ENCODE data around the gene DOCK7. TPM values are rescaled to one million over a fixed set of nuclear protein-coding genes. Genes with fewer than 3 reads are reported as not detected.

The DOCK7 gene
- total and polyA plus RNA-seq, 2 of the 13 experiments (the other 11 are each of a cell fraction or from before 2014, with no cell fraction given) = 45.7 to 67.2 TPM

- no peak for TF ChIP-seq ZNF704 (CRISPR knock-in tag; IDR thresholded peaks at IDR 0.05; ENCODE audit: borderline replicate concordance)
- TF ChIP-seq MTERF4 (CRISPR knock-in tag; IDR thresholded peaks at IDR 0.05) = 0 out of 2 replicates have a peak, but pooled peaks have one; percentile 6
- no peak for TF ChIP-seq ZNF577 (CRISPR knock-in tag; IDR thresholded peaks at IDR 0.05; ENCODE audit: borderline replicate concordance, low read depth)
- peak; percentile 63; the same call in 1 of the 2 replicates for TF ChIP-seq HNF1B (CRISPR knock-in tag; IDR thresholded peaks at IDR 0.05)
- no peak for TF ChIP-seq ZNF564 (CRISPR knock-in tag; IDR thresholded peaks at IDR 0.05)
- TF ChIP-seq PAX8 (CRISPR knock-in tag; IDR thresholded peaks at IDR 0.05; ENCODE audit: borderline replicate concordance) = no peak
- no peak for TF ChIP-seq TARDBP (CRISPR knock-in tag; IDR thresholded peaks at IDR 0.05)
- no peak for TF ChIP-seq RELA (CRISPR knock-in tag; IDR thresholded peaks at IDR 0.05)
- peak; percentile 72 for TF ChIP-seq YY1 (IDR thresholded peaks at IDR 0.05; ENCODE audit: insufficient read depth, insufficient replicate concordance, low read depth, low read length)
- TF ChIP-seq ZNF431 (CRISPR knock-in tag; IDR thresholded peaks at IDR 0.05; ENCODE audit: borderline replicate concordance, low read depth) = no peak
- TF ChIP-seq TP53 (CRISPR knock-in tag; conservative IDR thresholded peaks at IDR 0.05) = 0 out of 2 replicates have a peak, but pooled peaks have one; percentile 24
- TF ChIP-seq GABPB1 (CRISPR knock-in tag; IDR thresholded peaks at IDR 0.05) = peak; percentile 51; the same call in 1 of the 2 replicates
- TF ChIP-seq NFAT5 (CRISPR knock-in tag; IDR thresholded peaks at IDR 0.05) = no peak
- TF ChIP-seq ZNF674 (CRISPR knock-in tag; IDR thresholded peaks at IDR 0.05; ENCODE audit: low read depth) = no peak
- TF ChIP-seq ZNF337 (CRISPR knock-in tag; IDR thresholded peaks at IDR 0.05; ENCODE audit: borderline replicate concordance, low read depth) = no peak
- 0 out of 2 replicates have a peak, but pooled peaks have one; percentile 43 for TF ChIP-seq ZNF841 (CRISPR knock-in tag; IDR thresholded peaks at IDR 0.05; ENCODE audit: borderline replicate concordance)
Measured at GRCh38 chr1:62687903-62688686, at the start of gene DOCK7 (continued).

Data from HepG2 (cell line).